ENCODE data around the gene EFCAB6. TPM values are rescaled to one million over a fixed set of nuclear protein-coding genes. Genes with fewer than 3 reads are reported as not detected.

Gene EFCAB6
- total and polyA plus RNA-seq, 9 of the 15 experiments (the other 6 are each of a cell fraction or from before 2014, with no cell fraction given), result 0.06 TPM; not detected in 8

- H3K27me3 ChIP-seq (ENCODE audit: control insufficient read depth in 2 of 2, insufficient read depth in 2 of 2, low read length in 2 of 2), result peaks cover 0 to 39% of the 10 kb centered on the region in 2 experiments; a peak in 3 of 5 replicates
- H3K9me3 ChIP-seq (replicated peaks; ENCODE audit: control insufficient read depth, insufficient read depth, low read depth, low read length), result no peaks in the 10 kb centered on the region
- no peaks in the 10 kb centered on the region for H3K79me2 ChIP-seq (ENCODE audit: control insufficient read depth, insufficient read depth, low read length)
- FAIRE-seq (no peak), ATAC-seq (no peak), DNase-seq (ENCODE audit: extremely low read depth in 1 of 4, low spot score in 3 of 4) (no peak)
- H3K36me3 ChIP-seq (ENCODE audit: control insufficient read depth, insufficient read depth, low read length), result no peaks in the 10 kb centered on the region
- H4K20me1 ChIP-seq (replicated peaks; ENCODE audit: control insufficient read depth, insufficient read depth, low read length), result no peaks in the 10 kb centered on the region; the same call in 1 of the 2 replicates
- no TSS peak for BruUV-seq (replicated peaks)
- CTCF ChIA-PET (ENCODE audit: low intra/inter-chr PET ratio), result no interaction called here
- in situ Hi-C loops (cut with MboI), result no loop called here
- no peaks in the 10 kb centered on the region for H3K9me1 ChIP-seq (ENCODE audit: control insufficient read depth, insufficient read depth, low read length)
- peaks cover 0 to 4% of the 10 kb centered on the region in 2 experiments; a peak in 1 of 5 replicates for H3K4me1 ChIP-seq (replicated peaks in 1 of 2; ENCODE audit: control insufficient read depth in 2 of 2, insufficient read depth in 2 of 2, low read length in 2 of 2)
- 4% methylated on average over 11 of the region's 14 CpGs for WGBS (ENCODE audit: insufficient coverage, low coverage, missing lambda C conversion rate)
- H3K4me2 ChIP-seq (ENCODE audit: insufficient read depth, low read length), result no peak overlapping the region
- no peak overlapping the region for H2AFZ ChIP-seq (ENCODE audit: low read depth, low read length)
- POLR2A ChIA-PET, result no interaction called here
- H3K27ac ChIP-seq (ENCODE audit: extremely low read depth, low read depth, low read length), result no peak overlapping the region
- H3K9ac ChIP-seq (ENCODE audit: insufficient read depth in 1 of 2, low read depth in 2 of 2, low read length in 2 of 2), result no peak overlapping the region
- intact Hi-C loops (cut with micrococcal nuclease), result no loop called here
- H3K4me3 ChIP-seq, result no peak overlapping the region
- TF ChIP-seq ZFX (CRISPR knock-in tag; IDR thresholded peaks at IDR 0.05) (no peak), ZBTB17 (CRISPR knock-in tag; IDR thresholded peaks at IDR 0.05) (no peak), TGIF2 (CRISPR knock-in tag; IDR thresholded peaks at IDR 0.05) (no peak), E2F4 (CRISPR knock-in tag; IDR thresholded peaks at IDR 0.05; ENCODE audit: low read depth) (no peak), MTA3 (IDR thresholded peaks at IDR 0.05; ENCODE audit: borderline replicate concordance) (no peak), KHSRP (IDR thresholded peaks at IDR 0.05) (no peak), SPI1 (IDR thresholded peaks at IDR 0.05; ENCODE audit: borderline replicate concordance, low read depth, low read length) (no peak), CREM (IDR thresholded peaks at IDR 0.05; ENCODE audit: low read depth) (no peak), ZNF57 (CRISPR knock-in tag; IDR thresholded peaks at IDR 0.05) (no peak), STAT5B (CRISPR knock-in tag; IDR thresholded peaks at IDR 0.05) (no peak), ELF2 (CRISPR knock-in tag; IDR thresholded peaks at IDR 0.05) (no peak), ZNF609 (CRISPR knock-in tag; IDR thresholded peaks at IDR 0.05; ENCODE audit: borderline replicate concordance) (no peak), ZNF263 (CRISPR knock-in tag; IDR thresholded peaks at IDR 0.05; ENCODE audit: borderline replicate concordance) (no peak), ZNF3 (CRISPR knock-in tag; IDR thresholded peaks at IDR 0.05) (no peak)
- TF ChIP-seq, protein P1, sequence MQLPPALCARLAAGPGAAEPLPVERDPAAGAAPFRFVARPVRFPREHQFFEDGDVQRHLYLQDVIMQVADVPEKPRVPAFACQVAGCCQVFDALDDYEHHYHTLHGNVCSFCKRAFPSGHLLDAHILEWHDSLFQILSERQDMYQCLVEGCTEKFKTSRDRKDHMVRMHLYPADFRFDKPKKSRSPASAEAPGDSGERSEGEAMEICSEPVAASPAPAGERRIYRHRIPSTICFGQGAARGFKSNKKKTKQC (CRISPR knock-in tag; IDR thresholded peaks at IDR 0.05), result no peak
Observed at GRCh38 chr22:43859621-43860020, 47.5 kb upstream of the EFCAB6 start.

Data from K562 (cell line).